Amniotic stem cell (primary cell): ENCODE data around the gene KCNC1.

Experiments
- DNase-seq: peaks from one replicate; lab custom pipeline; 2025; lab: John Stamatoyannopoulos, UW

The KCNC1 gene

GRCh38 chr11:17734418-17734911 lies at the start of gene KCNC1:
KCNC1 (plus strand) TSS chr11:17734781; CDS start chr11:17736003, 1,222 bp downstream.
- DNase-seq, result no peak

- no peak for DNase-seq
Measured at GRCh38 chr11:17686231-17686980, 48.2 kb upstream of the KCNC1 start.

GRCh38 chr11:17687946-17688670 lies 46.5 kb upstream of the KCNC1 start:
- no peak for DNase-seq

- DNase-seq, result no peak
Measured at GRCh38 chr11:17691550-17691949, 43.0 kb upstream of the KCNC1 start.

- DNase-seq, result no peak
Measured at GRCh38 chr11:17691976-17692375, 42.6 kb upstream of the KCNC1 start.

- no peak for DNase-seq
Measured at GRCh38 chr11:17692931-17693330, 41.6 kb upstream of the KCNC1 start.

GRCh38 chr11:17693531-17693930 lies 41.0 kb upstream of the KCNC1 start:
- no peak for DNase-seq

GRCh38 chr11:17694494-17695110 lies 40.0 kb upstream of the KCNC1 start:
- no peak for DNase-seq

GRCh38 chr11:17695454-17696441 lies 38.8 kb upstream of the KCNC1 start:
- no peak for DNase-seq

GRCh38 chr11:17696741-17697140 lies 37.8 kb upstream of the KCNC1 start:
- DNase-seq, result no peak

- no peak for DNase-seq
Measured at GRCh38 chr11:17697175-17697949, 37.2 kb upstream of the KCNC1 start.

- DNase-seq, result no peak
Measured at GRCh38 chr11:17699147-17700114, 35.1 kb upstream of the KCNC1 start.

- DNase-seq, result no peak
Measured at GRCh38 chr11:17700991-17701390, 33.6 kb upstream of the KCNC1 start.

GRCh38 chr11:17702876-17703275 lies 31.7 kb upstream of the KCNC1 start:
- no peak for DNase-seq

GRCh38 chr11:17703951-17704350 lies 30.6 kb upstream of the KCNC1 start:
- DNase-seq, result no peak

GRCh38 chr11:17707830-17708229 lies 26.8 kb upstream of the KCNC1 start:
- DNase-seq, result no peak

- no peak for DNase-seq
Measured at GRCh38 chr11:17711836-17712235, 22.7 kb upstream of the KCNC1 start.

- no peak for DNase-seq
Measured at GRCh38 chr11:17713851-17714250, 20.7 kb upstream of the KCNC1 start.

- DNase-seq, result no peak
Measured at GRCh38 chr11:17714356-17714854, 20.2 kb upstream of the KCNC1 start.
